Sigmoid colon (tissue), 7 donors: ENCODE measurements around the gene ZNF782. TPM values are rescaled to one million over a fixed set of nuclear protein-coding genes. Genes with fewer than 3 reads are reported as not detected.

Experiments used
- DNase-seq: peaks from one replicate; pipeline ENCODE4 v3.0.0-alpha.2; 2019
- H3K27ac ChIP-seq, 4 donors: fragments of 200-600 bp; sonication (generic); one replicate each; pipeline ENCODE4 v1.5.1; 2016 to 2019; ENCODE audit warnings: mild to moderate bottlenecking in 1 of 4
- H3K27me3 ChIP-seq, 3 donors: fragments of 200-600 bp; sonication (generic); one replicate each; pipeline ENCODE4 v1.5.1; 2019; ENCODE audit warnings: mild to moderate bottlenecking in 1 of 3
- H3K36me3 ChIP-seq, 4 donors: fragments of 200-600 bp; sonication (generic); one replicate each; pipeline ENCODE4 v1.5.1; 2016 to 2019
- H3K4me1 ChIP-seq, 4 donors: fragments of 200-600 bp; sonication (generic); one replicate each; pipeline ENCODE4 v1.5.1; 2017 to 2019
- H3K4me3 ChIP-seq, 4 donors: fragments of 200-600 bp; sonication (generic); one replicate each; pipeline ENCODE4 v1.5.1; 2017 to 2019; ENCODE audit warnings: mild to moderate bottlenecking in 2 of 4, moderate library complexity in 1 of 4
- H3K9me3 ChIP-seq, 4 donors: fragments of 200-600 bp in 3 of 4; sonication (generic) in 3 of 4; one replicate each; pipeline versions ENCODE4 v1.5.1 to v1.6.1; 2013 to 2019
- EP300 ChIP-seq, 4 donors: sonication (generic); formaldehyde crosslinking; IDR thresholded peaks; one replicate each; pipeline ENCODE4 v1.6.1; 2017; ENCODE audit warnings: antibody characterized with exemption in 4 of 4
- POLR2A ChIP-seq, 2 donors: fragments of 450-650 bp; IDR thresholded peaks; one replicate each; pipeline ENCODE4 v1.6.1; 2016; ENCODE audit warnings: antibody characterized with exemption in 2 of 2, mild to moderate bottlenecking in 2 of 2, moderate library complexity in 2 of 2
- POLR2AphosphoS5 ChIP-seq, 4 donors: sonication (generic); formaldehyde crosslinking; IDR thresholded peaks; one replicate each; pipeline ENCODE4 v1.6.1; 2017; ENCODE audit warnings: antibody characterized with exemption in 4 of 4
- WGBS, 2 donors: extraction: QIAGEN DNeasy Blood & Tissue Kit; methylation state at CpG; one replicate each; pipeline ENCODE4 v1.1.7; 2013; 5-methylcytosine and 5-hydroxymethylcytosine counted together
- intact Hi-C: fragments of 100-400 bp; cut with DNase I; formaldehyde crosslinking; loops from one replicate; pipeline ENCODE4 v1.15.1; 2023
- polyA plus RNA-seq, 3 donors: library from polyadenylated mRNA; stranded (reverse); fragments of 200-250 nt; gene quantifications; one replicate each; pipeline ENCODE4 v1.2.3, GENCODE V29; 2013
- total RNA-seq, 4 donors: library from RNA; depleted of rRNA; stranded (reverse); fragments of >200 nt; gene quantifications; one replicate each; pipeline ENCODE4 v1.1.0, GENCODE V29; 2016
- TF ChIP-seq, protein P1 (sequence below), 4 experiments: fragments of 450-650 bp in 3 of 4; fragments of 200-600 bp in 1 of 4; IDR thresholded peaks; one replicate each; pipeline ENCODE4 v1.5.1; 2016 to 2019; ENCODE audit warnings: antibody characterized with exemption in 4 of 4, mild to moderate bottlenecking in 3 of 4, moderate library complexity in 2 of 4
- donor health status: healthy with polysubstance abuse.
- donor health status: Bipolar disorder and iron deficiency.
- donor health status: healthy.

Gene ZNF782
- total and polyA plus RNA-seq, 7 donors, result 1.2 to 18.2 (median 11.4) TPM

DNA sequence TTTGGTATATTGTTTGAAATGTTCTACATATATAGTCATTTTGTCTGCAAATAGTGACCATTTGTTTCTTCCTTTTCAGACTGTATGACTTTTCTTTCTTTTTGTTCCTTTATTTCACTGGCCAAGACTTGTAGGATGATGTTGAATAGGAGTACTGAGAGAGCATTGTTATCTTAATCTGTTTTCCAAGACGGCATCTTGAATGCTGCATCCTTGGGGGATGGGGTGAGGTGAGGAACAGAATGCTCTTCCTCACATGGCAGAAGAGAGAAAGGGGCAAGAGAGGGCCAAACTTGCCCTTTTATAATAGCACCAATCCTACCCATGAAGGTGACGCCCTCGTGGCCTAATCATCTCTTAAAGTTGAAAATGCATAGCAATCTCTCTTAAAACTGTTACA lies 72.8 kb downstream of the ZNF782 start:
- no peak for TF ChIP-seq POLR2AphosphoS5 (IDR thresholded peaks at IDR 0.05)
- TF ChIP-seq, protein P1, sequence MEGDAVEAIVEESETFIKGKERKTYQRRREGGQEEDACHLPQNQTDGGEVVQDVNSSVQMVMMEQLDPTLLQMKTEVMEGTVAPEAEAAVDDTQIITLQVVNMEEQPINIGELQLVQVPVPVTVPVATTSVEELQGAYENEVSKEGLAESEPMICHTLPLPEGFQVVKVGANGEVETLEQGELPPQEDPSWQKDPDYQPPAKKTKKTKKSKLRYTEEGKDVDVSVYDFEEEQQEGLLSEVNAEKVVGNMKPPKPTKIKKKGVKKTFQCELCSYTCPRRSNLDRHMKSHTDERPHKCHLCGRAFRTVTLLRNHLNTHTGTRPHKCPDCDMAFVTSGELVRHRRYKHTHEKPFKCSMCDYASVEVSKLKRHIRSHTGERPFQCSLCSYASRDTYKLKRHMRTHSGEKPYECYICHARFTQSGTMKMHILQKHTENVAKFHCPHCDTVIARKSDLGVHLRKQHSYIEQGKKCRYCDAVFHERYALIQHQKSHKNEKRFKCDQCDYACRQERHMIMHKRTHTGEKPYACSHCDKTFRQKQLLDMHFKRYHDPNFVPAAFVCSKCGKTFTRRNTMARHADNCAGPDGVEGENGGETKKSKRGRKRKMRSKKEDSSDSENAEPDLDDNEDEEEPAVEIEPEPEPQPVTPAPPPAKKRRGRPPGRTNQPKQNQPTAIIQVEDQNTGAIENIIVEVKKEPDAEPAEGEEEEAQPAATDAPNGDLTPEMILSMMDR (IDR thresholded peaks at IDR 0.05), result no peak
- TF ChIP-seq EP300 (IDR thresholded peaks at IDR 0.05), result no peak
- TF ChIP-seq POLR2A (IDR thresholded peaks at IDR 0.05), result no peak
- no peak overlapping the region for H3K4me3 ChIP-seq
- WGBS, 2 donors, result 83 to 94% methylated on average over 3 of the region's 3 CpGs
- no peaks in the 10 kb centered on the region for H3K9me3 ChIP-seq
- H3K4me1 ChIP-seq, result peaks cover 0 to 20% (median 10%) of the 10 kb centered on the region in 4 donors
- H3K27ac ChIP-seq, result no peak overlapping the region
- intact Hi-C loops, result no loop called here
- no peaks in the 10 kb centered on the region for H3K36me3 ChIP-seq
- no peaks in the 10 kb centered on the region for H3K27me3 ChIP-seq
- DNase-seq, result no peak

DNA sequence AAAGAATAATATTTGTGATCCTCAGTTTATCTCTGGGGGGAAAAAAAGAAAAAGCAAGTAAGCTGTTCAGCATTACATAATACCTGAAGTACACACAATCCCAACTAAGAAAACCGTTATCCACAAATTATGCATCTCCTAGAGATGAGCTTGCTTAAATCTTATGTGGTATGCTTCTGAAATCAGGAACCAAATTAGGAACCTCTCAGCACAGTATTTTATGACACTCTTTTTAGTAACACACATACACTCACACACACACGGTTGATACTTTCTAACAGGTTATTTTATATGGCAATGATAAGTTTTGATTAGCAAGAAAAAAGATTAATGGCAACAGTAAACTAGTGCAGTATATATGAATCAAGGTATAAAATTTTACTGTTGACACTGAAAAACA lies 75.2 kb downstream of the ZNF782 start:
- DNase-seq, result no peak
- no peak for TF ChIP-seq POLR2A (IDR thresholded peaks at IDR 0.05)
- no peak for TF ChIP-seq EP300 (IDR thresholded peaks at IDR 0.05)
- TF ChIP-seq, protein P1 (IDR thresholded peaks at IDR 0.05), result no peak
- no peak for TF ChIP-seq POLR2AphosphoS5 (IDR thresholded peaks at IDR 0.05)
- Histone ChIP-seq H3K4me1 (peaks cover 0 to 20% (median 10%) of the 10 kb centered on the region in 4 donors), H3K9me3 (no peaks in the 10 kb centered on the region), H3K4me3 (peak overlapping the region in 2 of 4 donors; percentile 61 to 91), H3K36me3 (peaks cover 5 to 21% (median 10%) of the 10 kb centered on the region in 4 donors), H3K27ac (no peak overlapping the region), H3K27me3 (no peaks in the 10 kb centered on the region)
- intact Hi-C loops, result loop anchor here (5.0 kb wide), 1 partner anchor 92 kb away; no protein-coding TSS in a partner anchor
- WGBS, 2 donors, result 31 to 52% methylated on average over 2 of the region's 2 CpGs

DNA sequence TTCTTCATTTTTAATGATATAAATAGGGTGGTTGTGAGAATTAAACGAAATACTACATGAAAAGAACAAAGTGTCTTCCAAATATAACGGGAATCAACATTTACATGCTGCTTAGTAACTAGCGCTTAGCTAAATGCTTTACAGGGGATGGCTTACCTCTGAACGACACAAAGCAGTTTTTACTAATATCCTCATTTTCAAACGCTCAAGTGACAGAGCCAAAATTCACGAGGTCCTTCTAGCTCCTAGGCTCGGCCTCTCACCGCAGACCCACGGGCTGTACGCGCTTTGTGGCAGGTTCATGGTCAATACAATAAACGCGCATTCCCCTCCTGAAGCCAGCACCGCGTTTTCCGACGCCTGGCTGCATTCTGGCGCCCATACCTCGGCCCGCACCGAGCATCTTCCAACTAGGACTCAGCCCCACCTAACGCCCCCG lies 76.9 kb downstream of the ZNF782 start:
- DNase-seq, result no peak

DNA sequence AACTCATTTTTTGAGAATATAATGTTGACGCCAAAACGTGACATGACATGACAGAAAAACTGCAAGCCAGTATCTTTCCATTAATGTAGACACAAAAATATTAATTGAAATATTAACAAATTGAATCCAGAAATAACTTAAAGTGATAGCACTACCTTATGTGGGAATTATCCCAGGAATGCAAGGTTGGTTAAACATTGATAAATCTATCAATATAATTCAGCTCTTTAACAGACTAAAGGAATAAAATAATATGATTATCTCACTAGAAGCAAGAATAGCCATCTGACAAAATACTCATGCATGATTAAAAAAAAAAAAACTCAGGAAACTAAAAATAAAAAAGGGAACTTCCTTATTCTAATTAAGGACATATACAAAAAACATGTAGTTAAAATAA lies 83.2 kb downstream of the ZNF782 start:
- 79 to 97% methylated on average over 2 of the region's 2 CpGs for WGBS, 2 donors
- no peak for DNase-seq
- H3K4me1 ChIP-seq, result no peaks in the 10 kb centered on the region
- peaks cover 0 to 20% (median 8%) of the 10 kb centered on the region in 4 donors for H3K9me3 ChIP-seq
- no peak overlapping the region for H3K4me3 ChIP-seq
- no peak overlapping the region for H3K27ac ChIP-seq
- intact Hi-C loops, result no loop called here
- no peaks in the 10 kb centered on the region for H3K27me3 ChIP-seq
- TF ChIP-seq POLR2A (IDR thresholded peaks at IDR 0.05) (no peak), EP300 (IDR thresholded peaks at IDR 0.05) (no peak)
- peaks cover 12 to 100% (median 46%) of the 10 kb centered on the region in 4 donors for H3K36me3 ChIP-seq

More for the DNA sequence above, 76.9 kb downstream of the ZNF782 start:
- Histone ChIP-seq H3K4me1 (peaks cover 0 to 20% (median 10%) of the 10 kb centered on the region in 4 donors), H3K27me3 (no peaks in the 10 kb centered on the region), H3K4me3 (peak overlapping the region; percentile 61 to 91 (median 74)), H3K36me3 (peaks cover 5 to 38% (median 15%) of the 10 kb centered on the region in 4 donors), H3K9me3 (no peaks in the 10 kb centered on the region), H3K27ac (peak overlapping the region; percentile 81 to 84 (median 84))
- intact Hi-C loops, result loop anchor here (2.0 to 5.0 kb wide), 3 partner anchors 75 to 123 kb away; partner anchors contain the start of gene PRXL2C
- TF ChIP-seq EP300 (IDR thresholded peaks at IDR 0.05), result no peak
- TF ChIP-seq POLR2AphosphoS5 (IDR thresholded peaks at IDR 0.05), result no peak
- TF ChIP-seq, protein P1 (IDR thresholded peaks at IDR 0.05), result no peak
- no peak for TF ChIP-seq POLR2A (IDR thresholded peaks at IDR 0.05)
- 4% methylated on average over 23 of the region's 23 CpGs for WGBS, 2 donors

DNA sequence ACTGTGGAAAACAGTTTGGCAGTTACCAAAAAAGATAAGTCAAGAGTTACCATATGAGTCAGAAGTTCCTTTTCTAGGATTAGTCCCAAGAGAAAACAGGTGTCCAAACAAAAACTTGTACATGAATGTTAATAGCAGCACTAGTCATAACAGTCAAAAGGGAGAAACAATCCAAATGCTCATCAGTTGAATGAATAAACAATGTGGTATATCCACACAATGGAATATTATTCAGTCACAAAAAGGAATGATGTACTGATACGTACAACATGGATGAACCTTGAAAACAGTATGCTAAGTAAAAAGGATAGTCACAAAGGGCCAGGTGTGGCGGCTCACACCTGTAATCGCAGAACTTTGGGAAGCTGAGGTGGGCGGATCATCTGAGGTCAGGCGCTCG lies 84.3 kb downstream of the ZNF782 start:
- Histone ChIP-seq H3K36me3 (peaks cover 7 to 100% (median 50%) of the 10 kb centered on the region in 4 donors), H3K27ac (no peak overlapping the region), H3K9me3 (peaks cover 0 to 20% (median 11%) of the 10 kb centered on the region in 4 donors), H3K4me1 (no peaks in the 10 kb centered on the region), H3K27me3 (no peaks in the 10 kb centered on the region), H3K4me3 (no peak overlapping the region)
- no peak for TF ChIP-seq POLR2A (IDR thresholded peaks at IDR 0.05)
- no peak for TF ChIP-seq EP300 (IDR thresholded peaks at IDR 0.05)
- TF ChIP-seq, protein P1 (IDR thresholded peaks at IDR 0.05), result no peak
- no peak for TF ChIP-seq POLR2AphosphoS5 (IDR thresholded peaks at IDR 0.05)
- 96 to 98% methylated on average over 6 of the region's 6 CpGs for WGBS, 2 donors
- intact Hi-C loops, result no loop called here
- no peak for DNase-seq

Other genes starting within 250 kb of the ZNF782 start
- gene CDC14B, start 234.7 kb downstream of the ZNF782 start, total RNA-seq, result 10 to 100 TPM; 12.5 to 35.7 (median 17.6) TPM
- 10 to 100 TPM in 1 of 3 donors, 1 to 10 TPM in 2; 5.6 to 10.6 (median 8.4) TPM for gene CDC14B, start 234.7 kb downstream of the ZNF782 start, polyA plus RNA-seq
- gene PRXL2C, start 199.2 kb downstream of the ZNF782 start, total RNA-seq, result 10 to 100 TPM; 14.0 to 18.3 (median 15.8) TPM
- 1 to 10 TPM; 2.5 to 3.8 (median 3.0) TPM for gene PRXL2C, start 199.2 kb downstream of the ZNF782 start, polyA plus RNA-seq
- gene ZNF510, start 76.4 kb downstream of the ZNF782 start, total RNA-seq, result 10 to 100 TPM; 17.4 to 25.7 (median 20.7) TPM
- 1 to 10 TPM; 1.2 to 3.7 (median 2.5) TPM for gene ZNF510, start 76.4 kb downstream of the ZNF782 start, polyA plus RNA-seq
- gene NUTM2G, start 74.3 kb upstream of the ZNF782 start, total RNA-seq, result not detected
- under 1 TPM in 1 of 3 donors, not detected in 2; 0.23 TPM for gene NUTM2G, start 74.3 kb upstream of the ZNF782 start, polyA plus RNA-seq
- not detected for gene CTSV, start 184.6 kb upstream of the ZNF782 start, total RNA-seq
- gene CTSV, start 184.6 kb upstream of the ZNF782 start, polyA plus RNA-seq, result 10 to 100 TPM in 1 of 3 donors, 1 to 10 TPM in 1, not detected in 1; 2.5 to 11.1 TPM